GM12878 (cell line): ENCODE results near the gene FILIP1L. TPM values are rescaled to one million over a fixed set of nuclear protein-coding genes. Genes with fewer than 3 reads are reported as not detected.
A peak's percentile ranks its signal among the peaks of the same experiment; 100 is the strongest.

ENCODE experiments used
- ATAC-seq: fragments of 200-7000 bp; cut with Tn5 transposase; 3 replicates; pipeline ENCODE4 v1.9.1; 2020; ENCODE audit warnings: mild to moderate bottlenecking, moderate library complexity
- Bru-seq: library from RNA; stranded (reverse); fragments of 400-500 nt; gene quantifications from one replicate; lab custom pipeline; 2021; lab: Mats Ljungman, UMichigan
- BruChase-seq, 2 experiments: library from RNA; stranded (reverse); fragments of 400-500 nt; gene quantifications; one replicate each; lab custom pipeline; 2021; lab: Mats Ljungman, UMichigan
- BruUV-seq: library from RNA; stranded (reverse); fragments of 400-500 nt; replicated peaks from 2 replicates; lab custom pipeline; 2021; lab: Mats Ljungman, UMichigan
- CTCF ChIA-PET: fragments of 300-600 bp; sonication (Branson Sonifier 250); formaldehyde crosslinking; extraction: SDS; loops from one replicate; lab custom pipeline; 2021; ENCODE audit warnings: inconsistent platforms; lab: Yijun Ruan, JAX
- POLR2A ChIA-PET: fragments of 350-600 bp; formaldehyde crosslinking; extraction: SDS; loops from one replicate; lab custom pipeline; 2021; ENCODE audit warnings: inconsistent platforms; lab: Charles Lee
- RAD21 ChIA-PET: fragments of 300-600 bp; sonication (Branson Sonifier 250); formaldehyde crosslinking; loops from one replicate; lab custom pipeline; 2023; ENCODE audit warnings: antibody characterized with exemption; ENCODE audit not compliant: unreplicated experiment; lab: Charles Lee
- SMC1A ChIA-PET: fragments of 300-600 bp; sonication (Branson Sonifier 250); formaldehyde crosslinking; loops from one replicate; lab custom pipeline; 2023; ENCODE audit not compliant: unreplicated experiment, uncharacterized antibody; lab: Charles Lee
- DNase-seq: peaks from one replicate; pipeline ENCODE4 v3.0.0-alpha.2; 2011; ENCODE audit warnings: low read depth, low spot score
- FAIRE-seq: peaks from 3 replicates; lab custom pipeline; 2011; peaks lifted over from hg19 to GRCh38; lab: Jason Lieb, UNC
- H2AFZ ChIP-seq: 2 replicates; pipeline ENCODE4 v1.6.0; 2011; ENCODE audit warnings: low read depth, low read length, control low read depth; ENCODE audit not compliant: control insufficient read depth
- H3K27ac ChIP-seq: 2 replicates; pipeline ENCODE4 v1.5.1; 2011; ENCODE audit warnings: control low read depth; ENCODE audit not compliant: control insufficient read depth, insufficient read depth
- H3K27me3 ChIP-seq, 2 experiments: replicated peaks in 1 of 2; 2 replicates each; pipeline versions ENCODE4 v1.6.0 to v1.6.1; 2011; ENCODE audit warnings: low read length in 1 of 2; ENCODE audit not compliant: control insufficient read depth in 2 of 2, insufficient read depth in 2 of 2
- H3K36me3 ChIP-seq, 2 experiments: 2 replicates each; pipeline ENCODE4 v1.5.1; 2011; ENCODE audit warnings: low read length in 1 of 2; ENCODE audit not compliant: control insufficient read depth in 2 of 2, insufficient read depth in 2 of 2
- H3K4me1 ChIP-seq: 2 replicates; pipeline ENCODE4 v1.6.1; 2011; ENCODE audit warnings: mild to moderate bottlenecking, low read length, moderate library complexity, mixed read lengths; ENCODE audit not compliant: control insufficient read depth, insufficient read depth
- H3K4me2 ChIP-seq: 2 replicates; pipeline ENCODE4 v1.6.0; 2011; ENCODE audit warnings: control low read depth; ENCODE audit not compliant: control insufficient read depth, insufficient read depth
- H3K4me3 ChIP-seq: fragments of 200-600 bp; sonication (generic); 2 replicates; pipeline ENCODE4 v1.5.1; 2016
- H3K79me2 ChIP-seq: 2 replicates; pipeline ENCODE4 v1.6.0; 2011; ENCODE audit warnings: low read length; ENCODE audit not compliant: control insufficient read depth, insufficient read depth
- H3K9ac ChIP-seq: 2 replicates; pipeline ENCODE4 v1.8.0; 2011; ENCODE audit warnings: low read length, control low read depth, mixed read lengths; ENCODE audit not compliant: control insufficient read depth, insufficient read depth
- H3K9me3 ChIP-seq: replicated peaks from 3 replicates; pipeline ENCODE4 v1.5.1; 2011; ENCODE audit warnings: mild to moderate bottlenecking, low read length; ENCODE audit not compliant: control insufficient read depth, insufficient read depth
- H4K20me1 ChIP-seq: 2 replicates; pipeline ENCODE4 v1.6.0; 2011; ENCODE audit not compliant: control insufficient read depth, insufficient read depth
- ESRRA ChIP-seq: IDR thresholded peaks from 2 replicates; pipeline ENCODE4 v1.6.1; 2012; ENCODE audit warnings: mild to moderate bottlenecking, low read length, improper control_type of control experiment
- FOXM1 ChIP-seq: IDR thresholded peaks from 2 replicates; pipeline ENCODE4 v1.6.1; 2012; ENCODE audit warnings: low read depth, mild to moderate bottlenecking, inconsistent platforms, low read length, moderate library complexity
- MTA3 ChIP-seq: IDR thresholded peaks from 2 replicates; pipeline ENCODE4 v1.6.1; 2012; ENCODE audit warnings: low read length, inconsistent platforms, borderline replicate concordance
- NFIC ChIP-seq: IDR thresholded peaks from 2 replicates; pipeline ENCODE4 v1.6.1; 2012; ENCODE audit warnings: low read depth, mild to moderate bottlenecking, inconsistent platforms, low read length, moderate library complexity
- STAT1 ChIP-seq: fragments of 450-650 bp; conservative IDR thresholded peaks from 2 replicates; pipeline ENCODE4 v1.6.1; 2014; ENCODE audit warnings: antibody characterized with exemption, mild to moderate bottlenecking
- WGBS: methylation state at CpG from one replicate; pipeline ENCODE4 v1.1.6; 2016; ENCODE audit warnings: low lambda C conversion rate; ENCODE audit not compliant: insufficient replicate concordance, insufficient coverage; ENCODE audit errors: missing lambda C conversion rate; 5-methylcytosine and 5-hydroxymethylcytosine counted together
- in situ Hi-C: fragments of 300-500 bp; cut with MboI; formaldehyde crosslinking; loops from 9 replicates; pipeline ENCODE4 v1.14.3; 2018; ENCODE audit warnings: mixed read lengths
- intact Hi-C: fragments of 100-400 bp; cut with micrococcal nuclease; formaldehyde crosslinking; loops from one replicate; pipeline ENCODE4 v1.14.2; 2022; ENCODE audit not compliant: unreplicated experiment
- long read RNA-seq, 2 experiments: library from polyadenylated mRNA; unstranded; transcript quantifications; one replicate each; pipeline ENCODE4 v2.0.0, GENCODE V29; 2019 to 2020
- polyA minus RNA-seq, 3 experiments: library from RNA; depleted of rRNA, polyadenylated mRNA; stranded (reverse); fragments of >200 nt; gene quantifications; 2 replicates each; pipeline ENCODE4 v1.2.3, GENCODE V29; 2011
- polyA plus RNA-seq, 11 experiments: library from polyadenylated mRNA; depleted of rRNA in 4 of 11; unstranded in 6 of 11; stranded (reverse) in 5 of 11; fragments of >200 nt; fragmentation: Nextera tagmentation in 4 of 11; fragmentation: Illumina TruSeq in 1 of 11; extraction: Ambion mirVana in 4 of 11; extraction: Trizol in 1 of 11; gene quantifications; 1 replicate in 1 of 11; 2 replicates in 10 of 11; pipeline versions ENCODE4 v1.2.1 to v1.2.3, GENCODE V29; 2011 to 2016; ENCODE audit warnings: inconsistent platforms in 2 of 11, missing spikeins in 2 of 11, low read depth in 1 of 11
- total RNA-seq, 4 experiments: library from RNA; depleted of rRNA in 3 of 4; stranded (reverse); fragments of >200 nt in 3 of 4; fragmentation: Illumina TruSeq in 1 of 4; extraction: Trizol in 1 of 4; gene quantifications; 2 replicates each; pipeline versions ENCODE4 v1.2.1 to v1.2.3, GENCODE V29; 2013 to 2021
- TF ChIP-seq, protein P1 (sequence below): fragments of 450-650 bp; IDR thresholded peaks from 2 replicates; pipeline ENCODE4 v1.6.1; 2017; ENCODE audit warnings: mild to moderate bottlenecking, moderate library complexity
- TF ChIP-seq, protein P2 (sequence below): IDR thresholded peaks from 2 replicates; pipeline ENCODE4 v1.6.1; 2011; ENCODE audit warnings: borderline replicate concordance, low read depth, mild to moderate bottlenecking, moderate library complexity, low read length; ENCODE audit not compliant: insufficient read depth, poor library complexity, severe bottlenecking
- TF ChIP-seq, protein P3 (sequence below): IDR thresholded peaks from 2 replicates; pipeline ENCODE4 v1.6.1; 2011; ENCODE audit warnings: low read depth, low read length, improper control_type of control experiment, borderline replicate concordance
- TF ChIP-seq, protein P4 (sequence below): fragments of 450-650 bp; IDR thresholded peaks from 2 replicates; pipeline ENCODE4 v1.6.1; 2014; ENCODE audit warnings: mild to moderate bottlenecking

The FILIP1L gene
- 3.3 and 3.4 TPM in 2 replicates for total RNA-seq (2013; cell fraction: nucleolus; rRNA removed)
- total RNA-seq (2014; rRNA removed) (3.6 and 4.6 TPM in 2 replicates), total RNA-seq (2014; rRNA removed; fragmentation: Illumina TruSeq; extraction: Trizol) (5.0 and 5.7 TPM in 2 replicates), total RNA-seq (2021) (3.3 and 3.4 TPM in 2 replicates), polyA plus RNA-seq (2011; rRNA removed) (0.24 and 0.36 TPM in 2 replicates), polyA plus RNA-seq (2014; fragmentation: Illumina TruSeq; extraction: Trizol) (6.1 and 9.7 TPM in 2 replicates), polyA plus RNA-seq (2014; fragmentation: Nextera tagmentation; extraction: Ambion mirVana) (1 to 10 TPM; 1.3 to 1.7 TPM), polyA plus RNA-seq (2014; rRNA removed) (2.4 and 3.8 TPM in 2 replicates), polyA plus RNA-seq (2016; fragmentation: Nextera tagmentation; extraction: Ambion mirVana) (1 to 10 TPM; 3.3 to 4.6 TPM), polyA minus RNA-seq (2011; rRNA and poly(A)+ RNA removed) (0.21 and 0.44 TPM in 2 replicates), Bru-seq, nascent RNA (percentile 30 among the genes with signal in this experiment), BruChase-seq, experiment 1, labeled RNA remaining after a 6-hour chase (percentile 13 among the genes with signal in this experiment), BruChase-seq, experiment 2, labeled RNA remaining after a 2-hour chase (percentile 19 among the genes with signal in this experiment)
- 1.2 TPM for polyA plus RNA-seq (2011; ENCODE audit: low read depth)
- 0.19 and 0.43 TPM in 2 replicates for polyA plus RNA-seq (2011; cell fraction: cytosol; rRNA removed)
- 0.26 and 1.3 TPM in 2 replicates for polyA plus RNA-seq (2011; cell fraction: nucleus; rRNA removed)
- 1.5 and 1.6 TPM in 2 replicates for polyA plus RNA-seq (2012)
- polyA minus RNA-seq (2011; cell fraction: cytosol; rRNA and poly(A)+ RNA removed), result not detected in 2 replicates
- 0.19 and 0.36 TPM in 2 replicates for polyA minus RNA-seq (2011; cell fraction: nucleus; rRNA and poly(A)+ RNA removed)
- long read RNA-seq, experiment 1, partial matches to known transcripts, result 0 of 1 reads
- long read RNA-seq, experiment 1, other reads (novel, unspliced or antisense), result 1 of 1 reads
- long read RNA-seq, experiment 2, partial matches to known transcripts, result 0 of 11 reads
- long read RNA-seq, experiment 2, other reads (novel, unspliced or antisense), result 10 of 11 reads

DNA sequence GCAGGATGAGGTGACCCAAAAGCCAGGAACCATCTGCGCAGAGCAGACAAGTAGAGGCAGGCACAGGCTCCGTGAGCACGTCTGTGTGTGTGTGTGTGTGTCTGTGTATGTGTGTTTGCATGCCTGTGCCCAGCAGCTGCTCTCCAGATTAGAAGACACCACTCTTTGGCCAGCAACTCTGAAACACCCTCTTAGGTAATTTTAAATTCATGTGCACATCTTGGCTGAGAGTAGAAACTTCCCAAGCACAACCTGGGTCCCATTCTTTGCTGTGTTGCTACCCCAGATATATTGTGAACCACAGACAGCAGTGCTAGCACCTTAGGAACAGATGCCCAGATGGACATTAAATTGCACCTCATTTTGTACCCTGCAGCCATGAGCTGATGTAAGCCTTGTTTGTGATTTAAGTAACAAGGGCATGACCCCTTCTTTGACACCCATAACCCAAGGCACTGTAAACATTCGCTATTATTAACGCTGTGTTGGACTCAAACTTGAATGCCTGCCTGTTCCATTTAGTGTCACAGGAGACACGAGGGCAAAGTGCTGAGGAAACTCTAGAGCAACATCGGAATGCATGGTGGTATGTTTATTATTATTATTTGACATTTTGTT, at the start of gene FILIP1L:
FILIP1L (minus strand) TSS at position 89 of the 618 bp plus-strand sequence.
- Histone ChIP-seq H3K27ac (no peak within 1 kb of the TSS), H3K4me3 (no peak within 1 kb of the TSS), H4K20me1 (no peaks in the 10 kb centered on the region), H3K79me2 (no peaks in the 10 kb centered on the region), H3K9me3 (no peaks in the 10 kb centered on the region), H3K36me3 (no peaks in the 10 kb centered on the region), H3K4me1 (no peaks in the 10 kb centered on the region), H3K9ac (no peak within 1 kb of the TSS), H3K4me2 (no peak within 1 kb of the TSS), H2AFZ (no peak within 1 kb of the TSS), H3K27me3 (no peaks in the 10 kb centered on the region)
- DNase-seq (no peak), FAIRE-seq (no peak), ATAC-seq (no peak)
- ChIA-PET RAD21 (no interaction called here), SMC1A (no interaction called here), POLR2A (no interaction called here), CTCF (interaction anchor here (1.9 kb wide), 1 partner anchor 11 kb away, joined by 6 read pairs; no protein-coding TSS in a partner anchor)
- intact Hi-C loops, result no loop called here
- 97% methylated on average over 7 of the region's 7 CpGs for WGBS
- no TSS peak for BruUV-seq
- in situ Hi-C loops, result no loop called here
- TF ChIP-seq MTA3 (no peak), ESRRA (no peak), FOXM1 (no peak), STAT1 (no peak), NFIC (no peak)
- TF ChIP-seq, protein P1, sequence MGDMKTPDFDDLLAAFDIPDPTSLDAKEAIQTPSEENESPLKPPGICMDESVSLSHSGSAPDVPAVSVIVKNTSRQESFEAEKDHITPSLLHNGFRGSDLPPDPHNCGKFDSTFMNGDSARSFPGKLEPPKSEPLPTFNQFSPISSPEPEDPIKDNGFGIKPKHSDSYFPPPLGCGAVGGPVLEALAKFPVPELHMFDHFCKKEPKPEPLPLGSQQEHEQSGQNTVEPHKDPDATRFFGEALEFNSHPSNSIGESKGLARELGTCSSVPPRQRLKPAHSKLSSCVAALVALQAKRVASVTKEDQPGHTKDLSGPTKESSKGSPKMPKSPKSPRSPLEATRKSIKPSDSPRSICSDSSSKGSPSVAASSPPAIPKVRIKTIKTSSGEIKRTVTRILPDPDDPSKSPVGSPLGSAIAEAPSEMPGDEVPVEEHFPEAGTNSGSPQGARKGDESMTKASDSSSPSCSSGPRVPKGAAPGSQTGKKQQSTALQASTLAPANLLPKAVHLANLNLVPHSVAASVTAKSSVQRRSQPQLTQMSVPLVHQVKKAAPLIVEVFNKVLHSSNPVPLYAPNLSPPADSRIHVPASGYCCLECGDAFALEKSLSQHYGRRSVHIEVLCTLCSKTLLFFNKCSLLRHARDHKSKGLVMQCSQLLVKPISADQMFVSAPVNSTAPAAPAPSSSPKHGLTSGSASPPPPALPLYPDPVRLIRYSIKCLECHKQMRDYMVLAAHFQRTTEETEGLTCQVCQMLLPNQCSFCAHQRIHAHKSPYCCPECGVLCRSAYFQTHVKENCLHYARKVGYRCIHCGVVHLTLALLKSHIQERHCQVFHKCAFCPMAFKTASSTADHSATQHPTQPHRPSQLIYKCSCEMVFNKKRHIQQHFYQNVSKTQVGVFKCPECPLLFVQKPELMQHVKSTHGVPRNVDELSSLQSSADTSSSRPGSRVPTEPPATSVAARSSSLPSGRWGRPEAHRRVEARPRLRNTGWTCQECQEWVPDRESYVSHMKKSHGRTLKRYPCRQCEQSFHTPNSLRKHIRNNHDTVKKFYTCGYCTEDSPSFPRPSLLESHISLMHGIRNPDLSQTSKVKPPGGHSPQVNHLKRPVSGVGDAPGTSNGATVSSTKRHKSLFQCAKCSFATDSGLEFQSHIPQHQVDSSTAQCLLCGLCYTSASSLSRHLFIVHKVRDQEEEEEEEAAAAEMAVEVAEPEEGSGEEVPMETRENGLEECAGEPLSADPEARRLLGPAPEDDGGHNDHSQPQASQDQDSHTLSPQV, result no peak
- TF ChIP-seq, protein P2, sequence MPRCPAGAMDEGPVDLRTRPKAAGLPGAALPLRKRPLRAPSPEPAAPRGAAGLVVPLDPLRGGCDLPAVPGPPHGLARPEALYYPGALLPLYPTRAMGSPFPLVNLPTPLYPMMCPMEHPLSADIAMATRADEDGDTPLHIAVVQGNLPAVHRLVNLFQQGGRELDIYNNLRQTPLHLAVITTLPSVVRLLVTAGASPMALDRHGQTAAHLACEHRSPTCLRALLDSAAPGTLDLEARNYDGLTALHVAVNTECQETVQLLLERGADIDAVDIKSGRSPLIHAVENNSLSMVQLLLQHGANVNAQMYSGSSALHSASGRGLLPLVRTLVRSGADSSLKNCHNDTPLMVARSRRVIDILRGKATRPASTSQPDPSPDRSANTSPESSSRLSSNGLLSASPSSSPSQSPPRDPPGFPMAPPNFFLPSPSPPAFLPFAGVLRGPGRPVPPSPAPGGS, result no peak
- TF ChIP-seq, protein P3, sequence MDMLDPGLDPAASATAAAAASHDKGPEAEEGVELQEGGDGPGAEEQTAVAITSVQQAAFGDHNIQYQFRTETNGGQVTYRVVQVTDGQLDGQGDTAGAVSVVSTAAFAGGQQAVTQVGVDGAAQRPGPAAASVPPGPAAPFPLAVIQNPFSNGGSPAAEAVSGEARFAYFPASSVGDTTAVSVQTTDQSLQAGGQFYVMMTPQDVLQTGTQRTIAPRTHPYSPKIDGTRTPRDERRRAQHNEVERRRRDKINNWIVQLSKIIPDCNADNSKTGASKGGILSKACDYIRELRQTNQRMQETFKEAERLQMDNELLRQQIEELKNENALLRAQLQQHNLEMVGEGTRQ, result no peak
- TF ChIP-seq, protein P4, sequence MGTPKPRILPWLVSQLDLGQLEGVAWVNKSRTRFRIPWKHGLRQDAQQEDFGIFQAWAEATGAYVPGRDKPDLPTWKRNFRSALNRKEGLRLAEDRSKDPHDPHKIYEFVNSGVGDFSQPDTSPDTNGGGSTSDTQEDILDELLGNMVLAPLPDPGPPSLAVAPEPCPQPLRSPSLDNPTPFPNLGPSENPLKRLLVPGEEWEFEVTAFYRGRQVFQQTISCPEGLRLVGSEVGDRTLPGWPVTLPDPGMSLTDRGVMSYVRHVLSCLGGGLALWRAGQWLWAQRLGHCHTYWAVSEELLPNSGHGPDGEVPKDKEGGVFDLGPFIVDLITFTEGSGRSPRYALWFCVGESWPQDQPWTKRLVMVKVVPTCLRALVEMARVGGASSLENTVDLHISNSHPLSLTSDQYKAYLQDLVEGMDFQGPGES, result no peak
